HCT116 (cell line): ENCODE measurements around the gene MEAF6. TPM values are rescaled to one million over a fixed set of nuclear protein-coding genes. Genes with fewer than 3 reads are reported as not detected.

Source experiments
- ATAC-seq: fragments of 200-7000 bp; cut with Tn5 transposase; 2 replicates; pipeline ENCODE4 v1.9.1; 2020; ENCODE audit warnings: mild to moderate bottlenecking, moderate library complexity
- BruUV-seq: library from RNA; stranded (reverse); fragments of 400-500 nt; replicated peaks from 2 replicates; lab custom pipeline; 2021; lab: Mats Ljungman, UMichigan
- CTCF ChIA-PET: fragments of 300-600 bp; sonication (Branson Sonifier 250); formaldehyde crosslinking; loops from one replicate; lab custom pipeline; 2021; ENCODE audit warnings: antibody characterized with exemption; lab: Charles Lee
- POLR2A ChIA-PET: fragments of 300-600, 350-600 bp; sonication (Branson Sonifier 250); formaldehyde crosslinking; loops from one replicate; lab custom pipeline; 2021; ENCODE audit warnings: antibody characterized with exemption; lab: Charles Lee
- RAD21 ChIA-PET, 2 experiments: fragments of 300-600 bp; sonication (Branson Sonifier 250); formaldehyde crosslinking; loops; one replicate each; lab custom pipeline; 2023; ENCODE audit warnings: low total read pairs in 2 of 2; ENCODE audit not compliant: uncharacterized antibody in 2 of 2, unreplicated experiment in 2 of 2, low non-redundant PET in 1 of 2; lab: Charles Lee
- DNase-seq: peaks from one replicate; pipeline ENCODE4 v3.0.0-alpha.2; 2010; ENCODE audit warnings: low read depth, low spot score
- H2AFZ ChIP-seq: fragments of 200-600 bp; shearing (Covaris generic), sonication (generic); 2 replicates; pipeline ENCODE4 v1.6.1; 2017; ENCODE audit warnings: low read depth, mixed run types, mixed read lengths, antibody characterized with exemption, low read length; ENCODE audit not compliant: poor library complexity, severe bottlenecking
- H3K27ac ChIP-seq: 2 replicates; pipeline ENCODE4 v1.5.1; 2012; ENCODE audit warnings: low read depth, low read length
- H3K27me3 ChIP-seq: fragments of 200-600 bp; sonication (generic); 2 replicates; pipeline ENCODE4 v1.6.1; 2016; ENCODE audit warnings: mixed run types, low read length, mixed read lengths; ENCODE audit not compliant: insufficient read depth
- H3K36me3 ChIP-seq, 2 experiments: fragments of 200-500 bp in 1 of 2; fragments of 200-600 bp in 1 of 2; sonication (Bioruptor generic) in 1 of 2; sonication (generic) in 1 of 2; 2 replicates each; pipeline versions ENCODE4 v1.5.1 to v1.6.1; 2014 to 2016; ENCODE audit warnings: low read length in 2 of 2, inconsistent platforms in 1 of 2, mixed read lengths in 1 of 2, mixed run types in 1 of 2; ENCODE audit not compliant: insufficient read depth in 2 of 2, control insufficient read depth in 1 of 2
- H3K4me1 ChIP-seq, 2 experiments: fragments of 200-600 bp in 1 of 2; sonication (generic) in 1 of 2; 2 replicates each; pipeline versions ENCODE4 v1.5.1 to v1.6.1; 2012 to 2017; ENCODE audit warnings: low read length in 2 of 2, inconsistent platforms in 1 of 2, mild to moderate bottlenecking in 1 of 2, mixed read lengths in 1 of 2, mixed run types in 1 of 2, moderate library complexity in 1 of 2; ENCODE audit not compliant: insufficient read depth in 2 of 2, control insufficient read depth in 1 of 2
- H3K4me2 ChIP-seq: fragments of 200-600 bp; sonication (generic); 2 replicates; pipeline ENCODE4 v1.6.1; 2017; ENCODE audit warnings: mixed run types, low read length, mixed read lengths
- H3K4me3 ChIP-seq, 2 experiments: fragments of 200-600 bp in 1 of 2; sonication (generic) in 1 of 2; replicated peaks in 1 of 2; 2 replicates each; pipeline ENCODE4 v1.5.1; 2011 to 2016; ENCODE audit warnings: low read length in 2 of 2, control low read depth in 1 of 2, low read depth in 1 of 2, mild to moderate bottlenecking in 1 of 2, mixed read lengths in 1 of 2, mixed run types in 1 of 2
- H3K79me2 ChIP-seq: fragments of 200-600 bp; sonication (generic); 2 replicates; pipeline ENCODE4 v1.6.1; 2017; ENCODE audit warnings: mild to moderate bottlenecking, mixed run types, low read length, moderate library complexity, mixed read lengths; ENCODE audit not compliant: insufficient read depth
- H3K9ac ChIP-seq: fragments of 200-600 bp; sonication (generic); 2 replicates; pipeline ENCODE4 v1.6.1; 2016; ENCODE audit warnings: low read length, mixed read lengths
- H3K9me2 ChIP-seq: fragments of 200-600 bp; sonication (generic), shearing (Covaris generic); 2 replicates; pipeline ENCODE4 v1.6.1; 2017; ENCODE audit warnings: mixed run types, mild to moderate bottlenecking, moderate library complexity; ENCODE audit not compliant: insufficient read depth
- H3K9me3 ChIP-seq, 2 experiments: fragments of 200-500 bp in 1 of 2; fragments of 200-600 bp in 1 of 2; sonication (Bioruptor generic) in 1 of 2; sonication (generic) in 1 of 2; 2 replicates each; pipeline ENCODE4 v1.6.1; 2014 to 2017; ENCODE audit warnings: low read length in 2 of 2, mixed read lengths in 2 of 2, inconsistent platforms in 1 of 2, low read depth in 1 of 2, mild to moderate bottlenecking in 1 of 2, mixed run types in 1 of 2, moderate library complexity in 1 of 2; ENCODE audit not compliant: control insufficient read depth in 1 of 2, insufficient read depth in 1 of 2
- H4K20me1 ChIP-seq: fragments of 200-600 bp; sonication (generic), shearing (Covaris generic); 2 replicates; pipeline ENCODE4 v1.6.1; 2017; ENCODE audit warnings: mixed run types, mild to moderate bottlenecking, moderate library complexity; ENCODE audit not compliant: insufficient read depth
- ATF3 ChIP-seq: IDR thresholded peaks from 2 replicates; pipeline ENCODE4 v1.6.1; 2012
- CBX3 ChIP-seq: IDR thresholded peaks from 2 replicates; pipeline ENCODE4 v1.6.1; 2012; ENCODE audit warnings: low read depth
- CEBPB ChIP-seq: IDR thresholded peaks from 2 replicates; pipeline ENCODE4 v1.6.1; 2012; ENCODE audit warnings: low read depth
- EGR1 ChIP-seq: IDR thresholded peaks from 2 replicates; pipeline ENCODE4 v1.6.1; 2012; ENCODE audit warnings: low read depth
- ELF1 ChIP-seq: IDR thresholded peaks from 2 replicates; pipeline ENCODE4 v1.6.1; 2012; ENCODE audit warnings: low read depth, borderline replicate concordance
- EZH2 ChIP-seq: fragments of 200-600 bp; sonication (generic); IDR thresholded peaks from 2 replicates; pipeline ENCODE4 v1.6.1; 2017; ENCODE audit warnings: antibody characterized with exemption, mixed run types
- JUND ChIP-seq: IDR thresholded peaks from 2 replicates; pipeline ENCODE4 v1.6.1; 2012
- MAX ChIP-seq: IDR thresholded peaks from 2 replicates; pipeline ENCODE4 v1.6.1; 2012
- POLR2AphosphoS5 ChIP-seq: IDR thresholded peaks from 2 replicates; pipeline ENCODE4 v1.6.1; 2011; ENCODE audit warnings: mild to moderate bottlenecking, low read depth, low read length, moderate library complexity
- RAD21 ChIP-seq: IDR thresholded peaks from 2 replicates; pipeline ENCODE4 v1.6.1; 2012; ENCODE audit warnings: low read depth, mild to moderate bottlenecking
- SIN3A ChIP-seq: IDR thresholded peaks from 2 replicates; pipeline ENCODE4 v1.6.1; 2012; ENCODE audit warnings: low read depth
- SP1 ChIP-seq: IDR thresholded peaks from 2 replicates; pipeline ENCODE4 v1.6.1; 2012; ENCODE audit warnings: low read depth
- SRF ChIP-seq: IDR thresholded peaks from 2 replicates; pipeline ENCODE4 v1.6.1; 2012; ENCODE audit warnings: low read depth
- TCF7L2 ChIP-seq: IDR thresholded peaks from 2 replicates; pipeline ENCODE4 v1.7.0; 2011; ENCODE audit warnings: borderline replicate concordance, inconsistent platforms; ENCODE audit not compliant: insufficient read depth, insufficient read length; ENCODE audit errors: extremely low read depth
- YY1 ChIP-seq: IDR thresholded peaks from 2 replicates; pipeline ENCODE4 v1.6.1; 2011; ENCODE audit warnings: low read length, low read depth, moderate library complexity, mild to moderate bottlenecking; ENCODE audit not compliant: insufficient replicate concordance; ENCODE audit errors: extremely low read depth
- intact Hi-C: fragments of 100-400 bp; cut with micrococcal nuclease; formaldehyde crosslinking; loops from 2 replicates; pipeline ENCODE4 v1.10.0; 2022
- total RNA-seq: library from RNA; stranded (reverse); gene quantifications from one replicate; pipeline ENCODE4 v1.2.1, GENCODE V29; 2021; ENCODE audit not compliant: unreplicated experiment
- TF ChIP-seq, protein P1 (sequence below): IDR thresholded peaks from 2 replicates; pipeline ENCODE4 v1.6.1; 2012; ENCODE audit warnings: low read depth
- TF ChIP-seq, protein P2 (sequence below), 3 experiments: fragments of 200-600 bp in 1 of 3; sonication (generic) in 1 of 3; IDR thresholded peaks in 2 of 3; conservative IDR thresholded peaks in 1 of 3; 2 replicates each; pipeline ENCODE4 v1.5.1; 2012 to 2017; ENCODE audit warnings: low read depth in 2 of 3, low read length in 2 of 3, antibody characterized with exemption in 1 of 3, borderline replicate concordance in 1 of 3, control low read depth in 1 of 3, mild to moderate bottlenecking in 1 of 3, mixed read lengths in 1 of 3, mixed run types in 1 of 3, moderate library complexity in 1 of 3; ENCODE audit not compliant: insufficient read depth in 1 of 3

Gene MEAF6
- total RNA-seq, 1 experiment from 2014 or later: 50.3 TPM

- no TSS peak for BruUV-seq
- Histone ChIP-seq H3K36me3 (peaks cover 15 to 46% of the 10 kb centered on the region in 2 experiments; a peak in 3 of 4 replicates), H2AFZ (no peak overlapping the region), H3K4me2 (no peak overlapping the region), H3K9me2 (no peaks in the 10 kb centered on the region), H3K4me1 (peaks cover 28 to 46% of the 10 kb centered on the region in 2 experiments), H3K4me3 (no peak overlapping the region), H3K27ac (no peak overlapping the region), H3K9me3 (no peaks in the 10 kb centered on the region), H3K27me3 (no peaks in the 10 kb centered on the region), H4K20me1 (no peaks in the 10 kb centered on the region), H3K9ac (no peak overlapping the region), H3K79me2 (peaks cover 42% of the 10 kb centered on the region)
- DNase-seq: no peak
- no peak for ATAC-seq
- CTCF ChIA-PET: interaction anchor here (0.5 kb wide), 1 partner anchor 172 kb away, joined by 3 read pairs; no protein-coding TSS in a partner anchor
- POLR2A ChIA-PET: no interaction called here
- RAD21 ChIA-PET: no interaction called here
- intact Hi-C loops: no loop called here
- TF ChIP-seq CBX3: no peak
- TF ChIP-seq POLR2AphosphoS5: no peak
- no peak for TF ChIP-seq YY1
- TF ChIP-seq ATF3: no peak
- no peak for TF ChIP-seq ELF1
- TF ChIP-seq, protein P1, sequence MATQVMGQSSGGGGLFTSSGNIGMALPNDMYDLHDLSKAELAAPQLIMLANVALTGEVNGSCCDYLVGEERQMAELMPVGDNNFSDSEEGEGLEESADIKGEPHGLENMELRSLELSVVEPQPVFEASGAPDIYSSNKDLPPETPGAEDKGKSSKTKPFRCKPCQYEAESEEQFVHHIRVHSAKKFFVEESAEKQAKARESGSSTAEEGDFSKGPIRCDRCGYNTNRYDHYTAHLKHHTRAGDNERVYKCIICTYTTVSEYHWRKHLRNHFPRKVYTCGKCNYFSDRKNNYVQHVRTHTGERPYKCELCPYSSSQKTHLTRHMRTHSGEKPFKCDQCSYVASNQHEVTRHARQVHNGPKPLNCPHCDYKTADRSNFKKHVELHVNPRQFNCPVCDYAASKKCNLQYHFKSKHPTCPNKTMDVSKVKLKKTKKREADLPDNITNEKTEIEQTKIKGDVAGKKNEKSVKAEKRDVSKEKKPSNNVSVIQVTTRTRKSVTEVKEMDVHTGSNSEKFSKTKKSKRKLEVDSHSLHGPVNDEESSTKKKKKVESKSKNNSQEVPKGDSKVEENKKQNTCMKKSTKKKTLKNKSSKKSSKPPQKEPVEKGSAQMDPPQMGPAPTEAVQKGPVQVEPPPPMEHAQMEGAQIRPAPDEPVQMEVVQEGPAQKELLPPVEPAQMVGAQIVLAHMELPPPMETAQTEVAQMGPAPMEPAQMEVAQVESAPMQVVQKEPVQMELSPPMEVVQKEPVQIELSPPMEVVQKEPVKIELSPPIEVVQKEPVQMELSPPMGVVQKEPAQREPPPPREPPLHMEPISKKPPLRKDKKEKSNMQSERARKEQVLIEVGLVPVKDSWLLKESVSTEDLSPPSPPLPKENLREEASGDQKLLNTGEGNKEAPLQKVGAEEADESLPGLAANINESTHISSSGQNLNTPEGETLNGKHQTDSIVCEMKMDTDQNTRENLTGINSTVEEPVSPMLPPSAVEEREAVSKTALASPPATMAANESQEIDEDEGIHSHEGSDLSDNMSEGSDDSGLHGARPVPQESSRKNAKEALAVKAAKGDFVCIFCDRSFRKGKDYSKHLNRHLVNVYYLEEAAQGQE: no peak
- no peak for TF ChIP-seq SRF
- no peak for TF ChIP-seq RAD21
- TF ChIP-seq MAX: no peak
- no peak for TF ChIP-seq SIN3A
- TF ChIP-seq EGR1: no peak
- TF ChIP-seq, protein P2, sequence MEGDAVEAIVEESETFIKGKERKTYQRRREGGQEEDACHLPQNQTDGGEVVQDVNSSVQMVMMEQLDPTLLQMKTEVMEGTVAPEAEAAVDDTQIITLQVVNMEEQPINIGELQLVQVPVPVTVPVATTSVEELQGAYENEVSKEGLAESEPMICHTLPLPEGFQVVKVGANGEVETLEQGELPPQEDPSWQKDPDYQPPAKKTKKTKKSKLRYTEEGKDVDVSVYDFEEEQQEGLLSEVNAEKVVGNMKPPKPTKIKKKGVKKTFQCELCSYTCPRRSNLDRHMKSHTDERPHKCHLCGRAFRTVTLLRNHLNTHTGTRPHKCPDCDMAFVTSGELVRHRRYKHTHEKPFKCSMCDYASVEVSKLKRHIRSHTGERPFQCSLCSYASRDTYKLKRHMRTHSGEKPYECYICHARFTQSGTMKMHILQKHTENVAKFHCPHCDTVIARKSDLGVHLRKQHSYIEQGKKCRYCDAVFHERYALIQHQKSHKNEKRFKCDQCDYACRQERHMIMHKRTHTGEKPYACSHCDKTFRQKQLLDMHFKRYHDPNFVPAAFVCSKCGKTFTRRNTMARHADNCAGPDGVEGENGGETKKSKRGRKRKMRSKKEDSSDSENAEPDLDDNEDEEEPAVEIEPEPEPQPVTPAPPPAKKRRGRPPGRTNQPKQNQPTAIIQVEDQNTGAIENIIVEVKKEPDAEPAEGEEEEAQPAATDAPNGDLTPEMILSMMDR (IDR thresholded peaks at IDR 0.05 in 2 of 3, conservative IDR thresholded peaks at IDR 0.05 in 1 of 3; ENCODE audit: borderline replicate concordance in 1 of 3, insufficient read depth in 1 of 3, low read depth in 2 of 3, low read length in 2 of 3): no peak
- TF ChIP-seq EZH2: no peak
- TF ChIP-seq CEBPB: no peak
- TF ChIP-seq TCF7L2: no peak
- TF ChIP-seq JUND: no peak
- TF ChIP-seq SP1: no peak
Observed at GRCh38 chr1:37482004-37482785, 32.4 kb downstream of the MEAF6 start.
